T47D (cell line): ENCODE results near the gene TMEM181.
"Not testable (repeated sequence)": the region's sequence is repeated elsewhere in the genome, so short reads cannot be mapped to it uniquely, and the experiment has no call there.

Experiments
- DNase-seq, 2 experiments: peaks; one replicate each; pipeline versions ENCODE4 v3.0.0 to v3.0.0-alpha.2; 2011 to 2012; ENCODE audit warnings: low read depth in 1 of 2, low spot score in 1 of 2
- JUND ChIP-seq: IDR thresholded peaks from 2 replicates; pipeline ENCODE4 v1.6.1; 2012; ENCODE audit warnings: low read depth
- in situ Hi-C: cut with HindIII; loops from 2 replicates; pipeline ENCODE4 v1.10.0; 2016; ENCODE audit warnings: low sequenced_read_pairs, low pct_unique_long_range_greater_than_20kb

The TMEM181 gene, protein sequence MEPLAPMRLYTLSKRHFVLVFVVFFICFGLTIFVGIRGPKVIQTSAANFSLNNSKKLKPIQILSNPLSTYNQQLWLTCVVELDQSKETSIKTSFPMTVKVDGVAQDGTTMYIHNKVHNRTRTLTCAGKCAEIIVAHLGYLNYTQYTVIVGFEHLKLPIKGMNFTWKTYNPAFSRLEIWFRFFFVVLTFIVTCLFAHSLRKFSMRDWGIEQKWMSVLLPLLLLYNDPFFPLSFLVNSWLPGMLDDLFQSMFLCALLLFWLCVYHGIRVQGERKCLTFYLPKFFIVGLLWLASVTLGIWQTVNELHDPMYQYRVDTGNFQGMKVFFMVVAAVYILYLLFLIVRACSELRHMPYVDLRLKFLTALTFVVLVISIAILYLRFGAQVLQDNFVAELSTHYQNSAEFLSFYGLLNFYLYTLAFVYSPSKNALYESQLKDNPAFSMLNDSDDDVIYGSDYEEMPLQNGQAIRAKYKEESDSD

DNA sequence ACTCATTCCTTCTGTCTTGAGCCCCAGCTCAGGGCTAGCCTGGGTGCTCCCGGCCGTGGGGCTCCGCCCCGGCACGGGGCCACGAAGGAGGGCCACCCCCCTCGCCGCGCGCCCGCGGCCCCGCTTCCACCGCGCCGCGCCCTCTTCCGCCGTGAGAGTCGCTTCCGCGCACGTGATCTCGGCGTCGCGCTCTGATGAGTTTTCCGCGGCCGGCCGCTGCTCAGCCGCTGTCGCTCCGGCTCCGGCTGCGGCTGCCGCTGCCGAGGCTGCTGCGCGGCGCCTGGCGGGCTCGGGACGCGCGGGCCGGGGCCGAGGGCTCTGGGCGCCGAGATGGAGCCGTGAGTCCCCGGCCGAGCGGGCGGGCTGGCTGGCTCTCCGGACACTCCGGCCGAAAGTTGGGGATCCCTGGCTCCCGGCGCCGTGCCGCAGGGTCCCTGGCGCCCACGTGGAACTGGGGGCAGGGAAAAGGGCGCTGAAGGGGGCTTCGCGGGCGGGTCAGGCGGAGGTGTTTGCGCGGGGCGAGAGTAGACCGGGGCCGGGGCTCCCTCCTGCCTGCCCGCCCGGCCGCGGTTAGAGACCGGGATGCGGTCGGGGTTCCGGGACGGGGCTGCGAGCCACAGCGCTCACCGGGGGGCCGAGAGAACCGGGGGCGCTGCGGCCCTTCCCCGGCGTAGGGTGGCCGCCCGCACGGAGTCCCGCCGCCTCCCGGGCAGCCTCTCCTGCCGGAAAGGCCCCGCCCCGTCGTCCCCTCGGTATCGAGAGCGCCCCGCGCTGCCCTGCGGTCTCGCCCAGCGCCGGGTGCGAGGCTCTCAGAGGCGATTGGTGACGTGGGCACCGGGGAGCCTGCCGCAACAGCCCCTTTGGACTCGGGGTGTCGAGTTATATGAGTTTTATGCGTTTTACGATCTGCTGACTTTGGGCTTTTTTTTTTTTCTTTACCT, at the start of gene TMEM181:
TSS of gene TMEM181 (plus strand) at position 197 of the 941 bp plus-strand sequence. CDS start at position 331, 134 bp downstream.
- peak; percentile 55 to 81 for DNase-seq
- in situ Hi-C loops: no loop called here

DNA sequence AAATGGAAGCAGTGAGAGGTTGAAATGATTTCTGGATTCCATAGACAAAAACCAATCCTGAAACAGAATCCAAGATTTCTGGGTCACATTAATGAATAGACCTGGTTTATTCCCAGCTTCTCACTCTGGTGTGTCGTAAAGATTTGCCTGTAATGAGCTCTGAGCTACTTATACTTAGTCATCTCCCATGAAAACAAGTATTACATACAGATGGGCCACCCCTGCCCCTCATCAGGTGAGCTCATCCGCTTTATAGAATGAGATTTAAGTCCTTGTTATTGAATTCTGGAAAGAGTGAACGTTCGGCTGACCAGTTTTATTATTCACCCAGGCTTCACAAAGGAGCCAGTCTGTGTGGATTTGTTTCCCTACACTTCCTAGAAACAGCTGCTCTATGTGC, 47.1 kb upstream of the TMEM181 start:
- no peak for DNase-seq
- no peak for TF ChIP-seq JUND
- in situ Hi-C loops: no loop called here

More for the DNA sequence above, at the start of gene TMEM181:
- no peak for TF ChIP-seq JUND

DNA sequence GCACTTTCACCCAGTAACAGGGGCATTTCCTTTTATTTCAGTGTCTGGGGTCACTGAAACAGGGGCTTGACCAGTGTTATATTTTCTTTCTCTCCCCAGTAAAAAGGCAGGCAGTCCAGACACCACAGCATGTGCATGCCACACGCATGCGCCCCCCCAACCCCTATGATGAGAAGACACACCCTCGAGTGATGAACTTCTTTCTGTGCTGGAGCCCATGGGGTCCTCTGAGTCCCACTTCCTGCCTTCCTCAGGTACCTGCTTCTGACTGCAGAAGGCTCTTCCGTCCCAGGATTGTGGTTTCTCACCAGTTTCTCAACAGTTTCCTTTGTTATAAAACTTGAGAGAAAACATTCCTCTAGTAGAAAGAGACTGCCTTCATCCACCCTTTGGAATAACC, 45.7 kb upstream of the TMEM181 start:
- no peak for DNase-seq
- TF ChIP-seq JUND: no peak
- in situ Hi-C loops: no loop called here

DNA sequence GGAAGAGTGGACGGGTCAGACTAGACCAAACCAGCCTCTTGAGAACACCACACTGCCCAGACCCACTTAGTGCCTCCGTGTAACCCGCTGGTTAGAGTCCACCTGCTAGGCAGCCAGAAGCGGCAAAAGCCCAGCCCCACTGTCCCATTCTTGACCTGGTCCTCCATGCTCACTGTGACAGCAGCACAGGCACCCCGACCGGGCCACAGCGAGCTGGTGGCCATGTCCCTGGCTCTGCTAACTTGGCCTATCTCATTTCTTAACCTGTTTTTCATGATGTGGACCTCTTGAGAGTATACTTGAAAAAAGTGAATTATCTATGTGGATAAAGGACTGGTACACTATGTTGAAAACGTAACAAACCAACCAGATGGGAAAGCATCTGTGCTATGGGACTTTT, 44.9 kb upstream of the TMEM181 start:
- DNase-seq: no peak
- TF ChIP-seq JUND: no peak
- in situ Hi-C loops: no loop called here

DNA sequence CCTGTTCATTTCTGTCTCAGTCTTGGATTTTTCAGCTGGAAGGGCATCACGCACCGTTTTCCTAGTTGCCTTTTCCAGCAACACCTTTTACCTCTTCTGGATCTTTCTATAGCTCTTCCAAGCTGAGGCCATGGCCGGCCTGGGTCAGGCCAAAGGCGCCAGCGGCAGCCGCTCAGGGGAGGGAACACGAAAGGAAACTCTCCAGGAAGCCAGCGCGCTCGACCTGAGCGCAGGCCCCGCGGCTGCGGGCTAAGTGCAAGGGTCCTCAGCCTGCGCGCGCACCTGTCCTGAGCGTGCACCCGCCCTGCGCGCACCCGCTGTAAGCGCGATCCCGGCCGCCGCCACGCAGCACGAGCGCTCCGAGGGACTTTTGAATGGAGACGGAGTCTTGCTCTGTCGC, 43.8 kb upstream of the TMEM181 start:
- in situ Hi-C loops: no loop called here
- no peak for TF ChIP-seq JUND
- DNase-seq: no peak

DNA sequence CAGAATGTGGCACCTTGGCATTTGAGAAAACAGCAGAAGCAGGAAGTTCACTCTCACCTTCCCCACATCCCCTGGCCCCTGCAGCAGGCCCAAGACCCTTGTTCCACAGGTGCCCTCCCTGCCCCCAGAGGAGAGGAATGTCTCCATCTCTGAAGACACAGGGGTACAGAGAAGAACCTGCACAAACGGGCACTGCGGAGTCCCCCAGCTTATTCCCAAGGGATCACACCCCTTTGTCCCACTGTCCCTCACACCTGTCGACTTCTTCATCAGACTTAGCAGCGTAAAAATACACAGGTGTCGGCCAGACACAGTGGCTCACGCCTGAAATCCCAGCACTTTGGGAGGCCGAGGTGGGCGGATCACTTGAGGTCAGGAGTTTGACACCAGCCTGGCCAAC, 42.9 kb upstream of the TMEM181 start:
- TF ChIP-seq JUND: no peak
- in situ Hi-C loops: no loop called here
- no peak for DNase-seq

DNA sequence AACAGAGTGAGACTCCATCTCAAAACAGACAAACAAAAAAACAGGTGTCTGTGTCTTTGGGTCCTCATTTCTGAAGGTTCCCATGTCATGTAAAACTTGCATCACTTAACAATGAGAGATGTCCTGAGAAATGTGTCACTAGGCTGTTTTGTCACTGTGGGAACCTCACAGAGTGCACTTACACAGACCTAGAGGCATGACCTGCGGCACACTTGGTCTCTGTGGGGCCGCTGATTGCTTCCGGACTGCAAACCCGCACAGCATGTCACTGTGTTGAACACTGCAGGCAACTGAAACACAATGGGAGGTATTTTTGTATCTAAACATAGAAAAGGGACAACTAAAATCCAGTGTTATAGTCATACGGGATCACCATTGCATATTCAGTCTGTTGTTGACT, 42.3 kb upstream of the TMEM181 start:
- no peak for DNase-seq
- in situ Hi-C loops: no loop called here
- no peak for TF ChIP-seq JUND

DNA sequence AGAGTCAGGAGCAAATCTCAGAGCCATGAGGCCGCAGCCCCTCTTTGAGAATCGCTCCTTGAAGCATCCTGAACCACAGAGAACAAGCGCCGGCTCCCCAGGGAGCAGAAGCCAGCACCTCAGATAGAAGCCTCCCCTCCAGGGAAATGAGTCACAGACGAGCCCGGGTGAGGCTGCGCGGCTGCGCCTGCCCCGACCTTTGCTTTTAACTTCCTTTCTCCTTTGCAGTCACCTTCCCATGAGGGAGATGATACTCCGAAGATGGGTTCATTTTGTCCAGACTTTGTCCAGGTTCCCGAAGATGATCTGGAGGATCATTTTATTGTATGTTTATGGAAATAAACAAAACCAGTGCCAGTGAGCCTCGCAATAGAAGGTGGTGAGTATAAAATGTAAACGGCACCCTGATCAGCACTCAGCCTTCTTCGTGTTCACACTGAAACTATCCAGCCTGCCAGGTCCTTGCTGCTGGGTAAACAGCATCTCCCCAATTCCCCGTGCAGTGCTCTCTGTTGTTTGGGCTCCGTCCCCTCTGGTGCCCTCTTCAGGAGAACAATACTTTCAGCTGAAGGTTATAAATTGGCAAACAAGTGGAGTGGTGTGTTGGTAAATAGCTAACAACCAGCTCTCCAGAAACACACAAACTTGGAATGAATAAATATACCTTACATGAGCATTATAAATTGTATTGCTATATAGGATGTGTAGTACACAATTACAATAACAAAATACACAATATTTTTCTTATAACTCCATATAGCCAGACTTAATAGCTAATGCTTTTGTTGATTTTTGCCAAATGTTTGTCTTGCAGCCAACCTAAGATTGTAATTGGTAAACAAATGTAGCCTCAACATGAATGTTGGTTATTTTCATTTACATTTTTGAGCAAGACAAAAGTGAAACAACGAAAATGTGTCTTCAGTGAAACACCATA, 41.4 kb upstream of the TMEM181 start:
- in situ Hi-C loops: no loop called here
- no peak for TF ChIP-seq JUND
- peak; percentile 48 to 77 for DNase-seq

DNA sequence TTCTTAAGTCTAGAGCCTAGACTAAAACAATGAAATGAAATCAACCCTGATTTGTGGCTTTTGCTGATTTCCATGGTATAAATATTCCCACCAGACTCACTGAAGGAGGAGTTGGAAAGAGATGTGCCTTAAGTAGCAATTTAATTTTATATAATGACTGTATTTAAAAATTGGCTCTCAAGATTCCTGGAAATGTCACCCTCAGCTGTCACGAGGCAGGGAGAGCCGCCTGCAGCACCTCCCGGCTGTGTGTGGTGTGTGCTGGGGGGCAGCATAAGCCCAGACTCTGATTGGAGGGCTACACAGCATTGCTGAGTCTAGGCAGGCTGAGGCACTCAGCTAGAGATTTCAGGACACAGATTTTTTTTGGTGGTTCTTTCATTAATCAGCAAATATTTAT, 40.6 kb upstream of the TMEM181 start:
- in situ Hi-C loops: no loop called here
- DNase-seq: no peak
- TF ChIP-seq JUND: no peak

DNA sequence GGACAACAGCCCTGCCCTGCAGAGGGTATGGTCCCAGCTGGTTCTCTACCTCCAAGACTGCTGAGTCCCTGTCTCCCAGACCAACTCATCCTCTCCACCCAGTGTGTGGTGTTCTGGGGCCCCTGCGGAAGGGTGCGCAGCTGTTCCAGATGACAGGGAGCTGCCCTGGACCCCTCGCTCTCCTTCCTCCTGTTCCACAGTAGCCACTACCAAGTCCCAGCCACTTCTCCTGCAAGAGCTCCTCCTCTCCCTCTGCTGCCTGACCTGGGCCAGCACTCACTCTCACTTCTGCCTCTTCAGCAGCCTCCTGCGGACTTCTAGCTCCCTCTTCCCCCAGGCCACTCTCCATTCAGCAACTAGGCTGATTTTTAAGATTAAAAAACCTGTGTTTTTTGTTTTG, 40.1 kb upstream of the TMEM181 start:
- no peak for TF ChIP-seq JUND
- in situ Hi-C loops: no loop called here
- DNase-seq: no peak

DNA sequence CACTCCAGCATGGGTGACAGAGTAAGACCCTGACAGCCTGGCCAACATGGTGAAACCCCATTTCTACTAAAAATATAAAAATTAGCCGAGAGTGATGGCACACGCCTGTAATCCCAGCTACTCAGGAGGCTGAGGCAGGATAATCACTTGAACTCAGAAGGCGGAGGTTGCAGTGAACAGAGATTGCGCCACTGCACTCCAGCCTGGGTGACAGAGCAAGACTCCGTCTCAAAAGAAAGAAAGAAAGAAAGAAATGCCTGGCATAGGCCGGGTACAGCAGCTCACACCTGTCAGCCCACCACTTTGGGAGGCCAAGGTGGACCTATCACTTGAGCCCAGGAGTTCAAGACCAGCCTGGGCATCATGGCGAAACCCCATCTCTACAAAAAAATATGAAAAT, 38.9 kb upstream of the TMEM181 start:
- DNase-seq, in situ Hi-C loops: not testable (repeated sequence)

DNA sequence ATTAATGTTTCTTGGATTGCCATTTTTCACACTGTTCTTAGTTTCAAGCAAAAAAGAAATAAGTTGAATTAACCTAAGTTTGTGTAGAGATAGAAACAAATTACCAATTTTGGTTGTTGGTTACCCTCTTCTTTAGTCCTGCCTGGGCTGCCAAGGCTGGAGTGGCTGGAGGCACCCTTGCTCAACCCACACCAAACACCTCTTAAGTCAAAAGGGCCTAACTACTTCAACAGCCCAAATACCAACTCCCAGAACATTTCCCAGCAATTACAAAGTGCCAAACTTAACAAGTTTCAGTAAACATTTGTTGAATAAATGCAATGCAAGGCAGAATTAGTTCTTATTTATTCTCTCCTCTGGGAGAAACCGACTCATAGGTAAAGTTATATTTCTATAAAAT, 38.1 kb upstream of the TMEM181 start:
- DNase-seq: no peak
- TF ChIP-seq JUND: no peak
- in situ Hi-C loops: no loop called here
